BE2C (cell line): ENCODE data around the gene ACADS.

Source experiments
- DNase-seq: peaks from one replicate; pipeline ENCODE4 v3.0.0-alpha.2; 2020
- H3K27me3 ChIP-seq: fragments of 250-450 bp; sonication (Bioruptor Pico); 2 replicates; pipeline ENCODE4 v1.5.1; 2020; ENCODE audit warnings: mild to moderate bottlenecking
- H3K36me3 ChIP-seq: fragments of 250-450 bp; sonication (Bioruptor Pico); 2 replicates; pipeline ENCODE4 v1.5.1; 2020; ENCODE audit warnings: mild to moderate bottlenecking
- H3K4me1 ChIP-seq: fragments of 250-450 bp; sonication (Bioruptor Pico); 2 replicates; pipeline ENCODE4 v1.5.1; 2020
- H3K4me3 ChIP-seq: 2 replicates; pipeline ENCODE4 v1.5.1; 2011; ENCODE audit warnings: low read depth, low read length
- H3K9me3 ChIP-seq: fragments of 250-450 bp; sonication (Bioruptor Pico); 2 replicates; pipeline ENCODE4 v1.5.1; 2020
- CTCF ChIP-seq: IDR thresholded peaks from 2 replicates; pipeline ENCODE4 v1.5.1; 2012; ENCODE audit warnings: mild to moderate bottlenecking, low read depth, low read length

The ACADS gene

GRCh38 chr12:120720234-120720986, 5.2 kb upstream of the ACADS start:
- H3K9me3 ChIP-seq = no peaks in the 10 kb centered on the region
- H3K4me1 ChIP-seq = peaks cover 52% of the 10 kb centered on the region
- no peak overlapping the region for H3K4me3 ChIP-seq
- peaks cover 61% of the 10 kb centered on the region for H3K36me3 ChIP-seq
- no peak for TF ChIP-seq CTCF
- no peaks in the 10 kb centered on the region for H3K27me3 ChIP-seq
- DNase-seq = peak; percentile 55

- Histone ChIP-seq H3K9me3 (no peaks in the 10 kb centered on the region), H3K36me3 (peaks cover 56% of the 10 kb centered on the region), H3K27me3 (no peaks in the 10 kb centered on the region), H3K4me1 (peaks cover 53% of the 10 kb centered on the region), H3K4me3 (no peak overlapping the region)
- no peak for TF ChIP-seq CTCF
- DNase-seq = no peak
Measured at GRCh38 chr12:120720987-120721801, 4.4 kb upstream of the ACADS start.

- H3K27me3 ChIP-seq = no peaks in the 10 kb centered on the region
- H3K9me3 ChIP-seq = no peaks in the 10 kb centered on the region
- H3K4me1 ChIP-seq = peaks cover 56% of the 10 kb centered on the region
- peaks cover 49% of the 10 kb centered on the region for H3K36me3 ChIP-seq
- no peak for TF ChIP-seq CTCF
- DNase-seq = peak; percentile 80
- no peak overlapping the region for H3K4me3 ChIP-seq
Measured at GRCh38 chr12:120721866-120722265, 3.8 kb upstream of the ACADS start.

- H3K27me3 ChIP-seq = no peaks in the 10 kb centered on the region
- no peak overlapping the region for H3K4me3 ChIP-seq
- no peak for DNase-seq
- H3K9me3 ChIP-seq = no peaks in the 10 kb centered on the region
- TF ChIP-seq CTCF = no peak
- peaks cover 44% of the 10 kb centered on the region for H3K36me3 ChIP-seq
- peaks cover 56% of the 10 kb centered on the region for H3K4me1 ChIP-seq
Measured at GRCh38 chr12:120722784-120723183, 2.8 kb upstream of the ACADS start.

- H3K4me3 ChIP-seq = no peak overlapping the region
- peaks cover 37% of the 10 kb centered on the region for H3K4me1 ChIP-seq
- no peak for DNase-seq
- H3K36me3 ChIP-seq = peaks cover 26% of the 10 kb centered on the region
- no peak for TF ChIP-seq CTCF
- H3K9me3 ChIP-seq = no peaks in the 10 kb centered on the region
- H3K27me3 ChIP-seq = no peaks in the 10 kb centered on the region
Measured at GRCh38 chr12:120724720-120725119, 906 bp upstream of the ACADS start.

- TF ChIP-seq CTCF = no peak
Measured at GRCh38 chr12:120725151-120725658, 421 bp upstream of the ACADS start.

More at GRCh38 chr12:120725151-120725658, 421 bp upstream of the ACADS start:
- peak overlapping the region; percentile 63 for H3K4me3 ChIP-seq
- peaks cover 21% of the 10 kb centered on the region for H3K36me3 ChIP-seq
- H3K9me3 ChIP-seq = no peaks in the 10 kb centered on the region
- H3K27me3 ChIP-seq = no peaks in the 10 kb centered on the region
- H3K4me1 ChIP-seq = peaks cover 32% of the 10 kb centered on the region
- DNase-seq = no peak
